ENCODE measurements around the gene PCDHA1. TPM values are rescaled to one million over a fixed set of nuclear protein-coding genes. Genes with fewer than 3 reads are reported as not detected.
"Not testable (repeated sequence)": the region's sequence is repeated elsewhere in the genome, so short reads cannot be mapped to it uniquely, and the experiment has no call there.

The PCDHA1 gene
- total and polyA plus RNA-seq, 10 donors: 0.05 TPM; not detected in 9

GRCh38 chr5:140827704-140828361 is 41.9 kb downstream of the PCDHA1 start, which contains the start of gene PCDHA6:
Gene PCDHA6 (plus strand): TSS chr5:140827960. CDS start chr5:140828092, 132 bp downstream.
- no peak within 1 kb of the TSS for H3K27ac ChIP-seq
- no peak for TF ChIP-seq CTCF (IDR thresholded peaks at IDR 0.05 in 8 of 11, conservative IDR thresholded peaks at IDR 0.05 in 3 of 11)
- TF ChIP-seq POLR2AphosphoS5 (IDR thresholded peaks at IDR 0.05): no peak
- TF ChIP-seq POLR2A (IDR thresholded peaks at IDR 0.05): no peak
- no peak for DNase-seq
- H3K4me3 ChIP-seq: peak within 1 kb of the TSS in 2 of 8 donors; percentile 16 to 35
- H3K36me3 ChIP-seq: no peaks in the 10 kb centered on the region
- H3K4me1 ChIP-seq: no peaks in the 10 kb centered on the region
- peaks cover 0 to 87% (median 8%) of the 10 kb centered on the region in 7 donors for H3K27me3 ChIP-seq (replicated peaks in 1 of 7)
- H3K9me3 ChIP-seq: peaks cover 0 to 91% (median 46%) of the 10 kb centered on the region in 8 donors
- 20 to 32% (median 23%) methylated on average over 25 to 27 of the region's 27 CpGs for WGBS, 5 donors
- intact Hi-C loops (cut with DNase I; ENCODE audit: low total_unique reads): no loop called here

- Histone ChIP-seq H3K4me3 (peak overlapping the region in 2 of 8 donors; percentile 16 to 35), H3K36me3 (no peaks in the 10 kb centered on the region), H3K4me1 (no peaks in the 10 kb centered on the region), H3K27ac (no peak overlapping the region), H3K27me3 (replicated peaks in 1 of 7) (peaks cover 0 to 87% (median 8%) of the 10 kb centered on the region in 7 donors), H3K9me3 (peaks cover 0 to 86% (median 41%) of the 10 kb centered on the region in 8 donors)
- no peak for DNase-seq
- WGBS, 5 donors: 22 to 39% (median 27%) methylated on average over 17 to 18 of the region's 18 CpGs
- intact Hi-C loops (cut with DNase I; ENCODE audit: low total_unique reads): no loop called here
- TF ChIP-seq POLR2AphosphoS5 (IDR thresholded peaks at IDR 0.05) (no peak), CTCF (IDR thresholded peaks at IDR 0.05 in 8 of 11, conservative IDR thresholded peaks at IDR 0.05 in 3 of 11) (no peak), POLR2A (IDR thresholded peaks at IDR 0.05) (no peak)
Measured at GRCh38 chr5:140828362-140828737, 42.4 kb downstream of the PCDHA1 start.

- H3K36me3 ChIP-seq; H3K4me3 ChIP-seq; H3K27ac ChIP-seq; intact Hi-C loops (cut with DNase I; ENCODE audit: low total_unique reads); H3K4me1 ChIP-seq: not testable (repeated sequence)
- 42 to 56% (median 52%) methylated on average over 59 to 106 of the region's 106 CpGs for WGBS, 5 donors
- DNase-seq: peak; percentile 62
- Histone ChIP-seq H3K9me3 (peaks cover 0 to 81% (median 37%) of the 10 kb centered on the region in 8 donors), H3K27me3 (replicated peaks in 1 of 7) (peaks cover 0 to 85% (median 9%) of the 10 kb centered on the region in 7 donors)
Measured at GRCh38 chr5:140829511-140830501, 43.9 kb downstream of the PCDHA1 start.

- H3K4me3 ChIP-seq: peak within 1 kb of the TSS in 1 of 8 donors; percentile 31
- no peak for TF ChIP-seq CTCF (IDR thresholded peaks at IDR 0.05 in 8 of 11, conservative IDR thresholded peaks at IDR 0.05 in 3 of 11)
- TF ChIP-seq POLR2A (IDR thresholded peaks at IDR 0.05): no peak
- no peak for TF ChIP-seq POLR2AphosphoS5 (IDR thresholded peaks at IDR 0.05)
- no peaks in the 10 kb centered on the region for H3K4me1 ChIP-seq
- peaks cover 0 to 84% (median 4%) of the 10 kb centered on the region in 7 donors for H3K27me3 ChIP-seq (replicated peaks in 1 of 7)
- intact Hi-C loops (cut with DNase I; ENCODE audit: low total_unique reads): no loop called here
- 9 to 24% (median 13%) methylated on average over 8 of the region's 8 CpGs for WGBS, 5 donors
- no peaks in the 10 kb centered on the region for H3K36me3 ChIP-seq
- no peak for DNase-seq
- H3K9me3 ChIP-seq: peaks cover 2 to 63% (median 35%) of the 10 kb centered on the region in 8 donors
- no peak within 1 kb of the TSS for H3K27ac ChIP-seq
Measured at GRCh38 chr5:140833993-140834392, 48.1 kb downstream of the PCDHA1 start, which contains the start of gene PCDHA7. Gene PCDHA7 (plus strand): TSS chr5:140834269. CDS start chr5:140834384, 115 bp downstream.

- H3K27me3 ChIP-seq (replicated peaks in 1 of 7): peaks cover 0 to 84% (median 4%) of the 10 kb centered on the region in 7 donors
- peak overlapping the region in 1 of 8 donors; percentile 31 for H3K4me3 ChIP-seq
- WGBS, 5 donors: 19 to 47% (median 30%) methylated on average over 23 to 29 of the region's 38 CpGs
Measured at GRCh38 chr5:140834439-140835008, 48.6 kb downstream of the PCDHA1 start.

More at GRCh38 chr5:140834439-140835008, 48.6 kb downstream of the PCDHA1 start:
- H3K36me3 ChIP-seq; intact Hi-C loops (cut with DNase I; ENCODE audit: low total_unique reads); H3K4me1 ChIP-seq; H3K27ac ChIP-seq; DNase-seq: not testable (repeated sequence)
- peaks cover 2 to 62% (median 30%) of the 10 kb centered on the region in 8 donors for H3K9me3 ChIP-seq

Data from spleen (tissue), 11 donors.